ENCODE measurements around the gene NOX4. TPM values are rescaled to one million over a fixed set of nuclear protein-coding genes. Genes with fewer than 3 reads are reported as not detected.

Gene NOX4
- total RNA-seq, 2 donors from 2014 or later: 166 to 293 TPM

GRCh38 chr11:89484896-89485295 lies 6.3 kb downstream of the NOX4 start:
- Histone ChIP-seq H3K4me3 (peak overlapping the region; percentile 38), H3K36me3 (peaks cover 8% of the 10 kb centered on the region)
- TF ChIP-seq CTCF (IDR thresholded peaks at IDR 0.05): no peak

GRCh38 chr11:89477175-89477574 lies 14.0 kb downstream of the NOX4 start:
- ATAC-seq (ENCODE audit: insufficient number of reproducible peaks, low FRiP score, low read depth) (no peak), DNase-seq (ENCODE audit: low spot score) (no peak)
- H3K4me1 ChIP-seq (ENCODE audit: control insufficient read depth in 1 of 2, low read depth in 2 of 2): peaks cover 17 to 35% of the 10 kb centered on the region in 2 donors
- no peaks in the 10 kb centered on the region for H3K27me3 ChIP-seq (replicated peaks; ENCODE audit: insufficient read depth)
- H3K27ac ChIP-seq: peak overlapping the region in 1 of 2 donors; percentile 10
- H3K4me3 ChIP-seq: no peak overlapping the region
- no peak for TF ChIP-seq CTCF (IDR thresholded peaks at IDR 0.05)
- H3K36me3 ChIP-seq: peaks cover 2% of the 10 kb centered on the region
- no peaks in the 10 kb centered on the region for H3K9me3 ChIP-seq

More at GRCh38 chr11:89484896-89485295, 6.3 kb downstream of the NOX4 start:
- DNase-seq (ENCODE audit: low spot score): no peak
- H3K27ac ChIP-seq: peak overlapping the region in 1 of 2 donors; percentile 55
- no peaks in the 10 kb centered on the region for H3K9me3 ChIP-seq
- ATAC-seq (ENCODE audit: insufficient number of reproducible peaks, low FRiP score, low read depth): no peak
- peaks cover 19 to 29% of the 10 kb centered on the region in 2 donors for H3K4me1 ChIP-seq (ENCODE audit: control insufficient read depth in 1 of 2, low read depth in 2 of 2)
- no peaks in the 10 kb centered on the region for H3K27me3 ChIP-seq (replicated peaks; ENCODE audit: insufficient read depth)

- no peak for TF ChIP-seq CTCF (IDR thresholded peaks at IDR 0.05)
- Histone ChIP-seq H3K4me3 (no peak overlapping the region), H3K27ac (peak overlapping the region in 1 of 2 donors; percentile 13), H3K27me3 (replicated peaks; ENCODE audit: insufficient read depth) (no peaks in the 10 kb centered on the region), H3K4me1 (ENCODE audit: control insufficient read depth in 1 of 2, low read depth in 2 of 2) (peaks cover 3 to 21% of the 10 kb centered on the region in 2 donors), H3K36me3 (no peaks in the 10 kb centered on the region), H3K9me3 (no peaks in the 10 kb centered on the region)
- no peak for DNase-seq (ENCODE audit: low spot score)
- no peak for ATAC-seq (ENCODE audit: insufficient number of reproducible peaks, low FRiP score, low read depth)
Measured at GRCh38 chr11:89463266-89463780, 27.9 kb downstream of the NOX4 start.

- Histone ChIP-seq H3K9me3 (no peaks in the 10 kb centered on the region), H3K36me3 (no peaks in the 10 kb centered on the region), H3K4me3 (no peak overlapping the region), H3K4me1 (ENCODE audit: control insufficient read depth in 1 of 2, low read depth in 2 of 2) (peaks cover 3 to 34% of the 10 kb centered on the region in 2 donors), H3K27ac (peak overlapping the region in 1 of 2 donors; percentile 33), H3K27me3 (replicated peaks; ENCODE audit: insufficient read depth) (no peaks in the 10 kb centered on the region)
- no peak for TF ChIP-seq CTCF (IDR thresholded peaks at IDR 0.05)
- ATAC-seq (ENCODE audit: insufficient number of reproducible peaks, low FRiP score, low read depth): no peak
- no peak for DNase-seq (ENCODE audit: low spot score)
Measured at GRCh38 chr11:89458716-89459115, 32.5 kb downstream of the NOX4 start.

- Histone ChIP-seq H3K27me3 (replicated peaks; ENCODE audit: insufficient read depth) (no peaks in the 10 kb centered on the region), H3K36me3 (no peaks in the 10 kb centered on the region), H3K9me3 (no peaks in the 10 kb centered on the region), H3K4me3 (no peak overlapping the region), H3K4me1 (ENCODE audit: control insufficient read depth in 1 of 2, low read depth in 2 of 2) (peaks cover 5 to 27% of the 10 kb centered on the region in 2 donors), H3K27ac (peak overlapping the region in 1 of 2 donors; percentile 33)
- ATAC-seq (ENCODE audit: insufficient number of reproducible peaks, low FRiP score, low read depth): no peak
- DNase-seq (ENCODE audit: low spot score): no peak
- no peak for TF ChIP-seq CTCF (IDR thresholded peaks at IDR 0.05)
Measured at GRCh38 chr11:89457190-89457589, 34.0 kb downstream of the NOX4 start.
